GM20431 (cell line): ENCODE measurements around the gene NRIP2.

ENCODE experiments used
- in situ Hi-C: fragments of 300-500 bp; cut with MseI, MboI; formaldehyde crosslinking; loops from one replicate; pipeline ENCODE4 v1.15.0; 2020; ENCODE audit warnings: low sequenced_read_pairs; ENCODE audit not compliant: unreplicated experiment

The NRIP2 gene

GRCh38 chr12:2812290-2813213 is 22.3 kb downstream of the NRIP2 start, which contains the start of gene ITFG2:
ITFG2 (plus strand) TSS chr12:2812668; CDS start chr12:2812761, 93 bp downstream.
- in situ Hi-C loops = no loop called here

- in situ Hi-C loops = no loop called here
Measured at GRCh38 chr12:2811801-2812200, 23.0 kb downstream of the NRIP2 start.

GRCh38 chr12:2806700-2807099 is 28.1 kb downstream of the NRIP2 start:
- in situ Hi-C loops = no loop called here

GRCh38 chr12:2805143-2805520 is 29.7 kb downstream of the NRIP2 start:
- in situ Hi-C loops = no loop called here

- in situ Hi-C loops = no loop called here
Measured at GRCh38 chr12:2804393-2805142, 30.3 kb downstream of the NRIP2 start.

GRCh38 chr12:2803635-2804392 is 31.0 kb downstream of the NRIP2 start:
- in situ Hi-C loops = no loop called here

GRCh38 chr12:2801044-2801783 is 33.6 kb downstream of the NRIP2 start:
- in situ Hi-C loops = no loop called here

GRCh38 chr12:2800046-2800570 is 34.7 kb downstream of the NRIP2 start:
- in situ Hi-C loops = no loop called here

GRCh38 chr12:2797721-2798418 is 37.0 kb downstream of the NRIP2 start:
- in situ Hi-C loops = no loop called here

GRCh38 chr12:2796187-2796666 is 38.6 kb downstream of the NRIP2 start:
- in situ Hi-C loops = no loop called here

GRCh38 chr12:2795291-2796186 is 39.3 kb downstream of the NRIP2 start:
- in situ Hi-C loops = no loop called here

- in situ Hi-C loops = no loop called here
Measured at GRCh38 chr12:2794736-2795289, 40.0 kb downstream of the NRIP2 start, which contains the start of gene FKBP4. FKBP4 (plus strand) TSS chr12:2794970; CDS start chr12:2795140, 170 bp downstream.

- in situ Hi-C loops = no loop called here
Measured at GRCh38 chr12:2794191-2794735, 40.6 kb downstream of the NRIP2 start.

GRCh38 chr12:2793561-2793960 is 41.3 kb downstream of the NRIP2 start:
- in situ Hi-C loops = no loop called here

GRCh38 chr12:2792671-2793500 is 41.9 kb downstream of the NRIP2 start:
- in situ Hi-C loops = no loop called here

GRCh38 chr12:2791089-2791488 is 43.7 kb downstream of the NRIP2 start:
- in situ Hi-C loops = no loop called here
